Osteoblast (primary cell): ENCODE results near the gene ATP2B2. TPM values are rescaled to one million over a fixed set of nuclear protein-coding genes. Genes with fewer than 3 reads are reported as not detected.
A peak's percentile ranks its signal among the peaks of the same experiment; 100 is the strongest.

ENCODE experiments used
- DNase-seq: peaks from one replicate; pipeline ENCODE4 v3.0.0; 2011; ENCODE audit warnings: low spot score, mixed read lengths; ENCODE audit not compliant: insufficient read length; ENCODE audit errors: missing footprints
- H2AFZ ChIP-seq: 2 replicates; pipeline ENCODE4 v1.6.0; 2011; ENCODE audit warnings: mild to moderate bottlenecking, low read length
- H3K27ac ChIP-seq: 2 replicates; pipeline ENCODE4 v1.5.1; 2011; ENCODE audit warnings: mild to moderate bottlenecking, low read depth, low read length, moderate library complexity
- H3K27me3 ChIP-seq: 2 replicates; pipeline ENCODE4 v1.6.0; 2012; ENCODE audit warnings: mild to moderate bottlenecking, control low read depth, inconsistent platforms, low read length, moderate library complexity; ENCODE audit not compliant: insufficient read depth
- H3K36me3 ChIP-seq: 2 replicates; pipeline ENCODE4 v1.5.1; 2011; ENCODE audit warnings: mild to moderate bottlenecking, low read length, control low read depth, moderate library complexity; ENCODE audit not compliant: insufficient read depth
- H3K4me1 ChIP-seq: 2 replicates; pipeline ENCODE4 v1.5.1; 2011; ENCODE audit warnings: mild to moderate bottlenecking, low read length, control low read depth, moderate library complexity; ENCODE audit not compliant: insufficient read depth
- H3K4me2 ChIP-seq: 2 replicates; pipeline ENCODE4 v1.6.0; 2011; ENCODE audit warnings: mild to moderate bottlenecking, low read length; ENCODE audit not compliant: insufficient read depth
- H3K4me3 ChIP-seq: fragments of 200-600 bp; sonication (generic); 3 replicates; pipeline ENCODE4 v1.5.1; 2012; ENCODE audit warnings: mild to moderate bottlenecking, low read length, inconsistent platforms; ENCODE audit not compliant: insufficient read depth
- H3K79me2 ChIP-seq: 2 replicates; pipeline ENCODE4 v1.6.0; 2012; ENCODE audit warnings: mild to moderate bottlenecking, low read length, control low read depth, inconsistent platforms; ENCODE audit not compliant: insufficient read depth
- H3K9me3 ChIP-seq: 2 replicates; pipeline ENCODE4 v1.5.1; 2011; ENCODE audit warnings: low read depth, low read length, control low read depth
- H4K20me1 ChIP-seq: 2 replicates; pipeline ENCODE4 v1.6.0; 2012; ENCODE audit warnings: mild to moderate bottlenecking, low read length, control low read depth; ENCODE audit not compliant: insufficient read depth
- total RNA-seq: library from RNA; depleted of rRNA; stranded (reverse); fragments of >200 nt; gene quantifications from 2 replicates; pipeline ENCODE4 v1.2.3, GENCODE V29; 2012
- TF ChIP-seq, protein P1 (sequence below): IDR thresholded peaks from 2 replicates; pipeline ENCODE4 v1.5.1; 2011; ENCODE audit warnings: mild to moderate bottlenecking, low read depth, low read length, moderate library complexity; ENCODE audit errors: extremely low read depth

Gene ATP2B2
- total RNA-seq, 1 donor, result not detected

DNA sequence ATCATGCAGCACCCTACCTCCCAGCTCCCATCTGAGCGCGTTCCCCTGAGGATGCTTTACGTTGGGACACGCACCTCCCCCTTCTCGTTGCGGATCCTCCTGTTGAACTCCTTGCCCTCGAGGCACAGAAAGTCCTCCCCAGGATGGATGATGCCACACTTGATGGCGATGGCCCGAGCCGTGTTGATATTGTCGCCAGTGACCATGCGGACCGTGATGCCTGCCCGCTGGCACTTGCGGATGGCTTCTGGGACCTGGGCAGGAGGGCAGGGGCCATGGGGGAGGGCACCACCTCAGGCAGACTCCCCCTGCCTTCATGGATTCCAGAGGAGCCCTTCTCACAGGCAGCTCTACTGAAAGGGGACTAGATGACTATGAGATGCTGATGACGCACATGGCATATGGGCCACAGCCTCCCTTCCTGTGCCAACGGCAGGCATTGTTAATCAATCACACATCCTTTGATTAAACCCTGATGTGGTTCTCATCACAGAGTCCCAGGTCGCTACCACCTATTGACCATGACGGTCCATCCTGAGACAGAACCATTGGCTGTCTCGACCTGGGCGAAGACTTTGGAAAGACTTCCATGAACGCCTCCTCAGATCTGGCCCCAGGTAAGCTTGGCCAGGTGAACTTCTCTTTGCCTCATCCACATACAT lies 154.9 kb downstream of the ATP2B2 start:
- Histone ChIP-seq H2AFZ (no peak overlapping the region), H3K9me3 (no peaks in the 10 kb centered on the region), H3K27me3 (no peaks in the 10 kb centered on the region), H3K79me2 (no peaks in the 10 kb centered on the region), H3K4me2 (no peak overlapping the region), H4K20me1 (no peaks in the 10 kb centered on the region), H3K27ac (no peak overlapping the region), H3K36me3 (no peaks in the 10 kb centered on the region), H3K4me1 (peaks cover 28% of the 10 kb centered on the region), H3K4me3 (no peak overlapping the region)
- DNase-seq, result peak; percentile 83
- TF ChIP-seq, protein P1, sequence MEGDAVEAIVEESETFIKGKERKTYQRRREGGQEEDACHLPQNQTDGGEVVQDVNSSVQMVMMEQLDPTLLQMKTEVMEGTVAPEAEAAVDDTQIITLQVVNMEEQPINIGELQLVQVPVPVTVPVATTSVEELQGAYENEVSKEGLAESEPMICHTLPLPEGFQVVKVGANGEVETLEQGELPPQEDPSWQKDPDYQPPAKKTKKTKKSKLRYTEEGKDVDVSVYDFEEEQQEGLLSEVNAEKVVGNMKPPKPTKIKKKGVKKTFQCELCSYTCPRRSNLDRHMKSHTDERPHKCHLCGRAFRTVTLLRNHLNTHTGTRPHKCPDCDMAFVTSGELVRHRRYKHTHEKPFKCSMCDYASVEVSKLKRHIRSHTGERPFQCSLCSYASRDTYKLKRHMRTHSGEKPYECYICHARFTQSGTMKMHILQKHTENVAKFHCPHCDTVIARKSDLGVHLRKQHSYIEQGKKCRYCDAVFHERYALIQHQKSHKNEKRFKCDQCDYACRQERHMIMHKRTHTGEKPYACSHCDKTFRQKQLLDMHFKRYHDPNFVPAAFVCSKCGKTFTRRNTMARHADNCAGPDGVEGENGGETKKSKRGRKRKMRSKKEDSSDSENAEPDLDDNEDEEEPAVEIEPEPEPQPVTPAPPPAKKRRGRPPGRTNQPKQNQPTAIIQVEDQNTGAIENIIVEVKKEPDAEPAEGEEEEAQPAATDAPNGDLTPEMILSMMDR, result no peak

DNA sequence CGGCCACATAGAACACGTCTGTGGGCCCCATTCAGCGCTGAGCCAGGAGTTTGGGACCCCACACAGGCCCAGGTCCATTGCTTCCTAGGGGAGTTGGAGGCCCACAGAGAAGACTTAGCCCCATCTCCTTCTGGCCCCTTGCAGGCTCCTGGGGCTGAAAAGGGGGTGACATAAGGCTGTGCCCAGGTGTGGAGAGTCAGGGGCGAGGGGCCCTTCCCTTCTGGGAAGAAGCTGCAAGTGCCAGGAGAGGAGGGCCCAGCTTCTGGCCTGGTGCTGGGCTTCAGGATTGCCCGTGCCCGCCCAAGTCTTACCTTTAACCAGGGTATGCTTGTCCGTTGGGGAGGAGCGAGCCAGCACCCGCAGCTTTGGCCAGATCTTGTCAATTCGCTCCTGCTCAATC lies 155.6 kb downstream of the ATP2B2 start:
- Histone ChIP-seq H4K20me1 (no peaks in the 10 kb centered on the region), H3K4me2 (no peak overlapping the region), H3K9me3 (no peaks in the 10 kb centered on the region), H3K27me3 (no peaks in the 10 kb centered on the region), H3K36me3 (no peaks in the 10 kb centered on the region), H3K4me1 (peaks cover 28% of the 10 kb centered on the region), H3K4me3 (no peak overlapping the region), H2AFZ (no peak overlapping the region), H3K79me2 (no peaks in the 10 kb centered on the region), H3K27ac (no peak overlapping the region)
- TF ChIP-seq, protein P1, result no peak
- peak; percentile 38 for DNase-seq

DNA sequence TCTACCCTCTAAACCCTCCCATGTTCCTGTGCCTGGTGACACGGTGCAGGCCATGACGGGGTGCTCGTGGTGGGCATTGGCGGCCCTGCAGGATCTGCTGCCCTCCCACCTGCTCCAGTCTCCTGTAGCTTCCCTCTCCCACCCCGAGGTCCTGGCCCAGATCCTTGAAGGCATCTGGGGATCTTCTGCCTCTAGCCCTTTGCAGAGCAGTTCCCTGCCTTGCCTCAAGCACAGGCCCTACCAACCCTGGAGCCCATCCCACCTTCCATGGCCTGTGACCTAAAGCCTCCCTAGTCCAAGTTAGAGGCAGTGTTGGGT lies 157.0 kb downstream of the ATP2B2 start:
- H3K36me3 ChIP-seq, result no peaks in the 10 kb centered on the region
- TF ChIP-seq, protein P1, result no peak
- peak; percentile 84 for DNase-seq
- no peak overlapping the region for H3K4me2 ChIP-seq
- no peak overlapping the region for H2AFZ ChIP-seq
- H3K9me3 ChIP-seq, result no peaks in the 10 kb centered on the region
- no peaks in the 10 kb centered on the region for H4K20me1 ChIP-seq
- H3K4me3 ChIP-seq, result no peak overlapping the region
- H3K27ac ChIP-seq, result no peak overlapping the region
- H3K79me2 ChIP-seq, result no peaks in the 10 kb centered on the region
- H3K4me1 ChIP-seq, result peaks cover 16% of the 10 kb centered on the region
- no peaks in the 10 kb centered on the region for H3K27me3 ChIP-seq

DNA sequence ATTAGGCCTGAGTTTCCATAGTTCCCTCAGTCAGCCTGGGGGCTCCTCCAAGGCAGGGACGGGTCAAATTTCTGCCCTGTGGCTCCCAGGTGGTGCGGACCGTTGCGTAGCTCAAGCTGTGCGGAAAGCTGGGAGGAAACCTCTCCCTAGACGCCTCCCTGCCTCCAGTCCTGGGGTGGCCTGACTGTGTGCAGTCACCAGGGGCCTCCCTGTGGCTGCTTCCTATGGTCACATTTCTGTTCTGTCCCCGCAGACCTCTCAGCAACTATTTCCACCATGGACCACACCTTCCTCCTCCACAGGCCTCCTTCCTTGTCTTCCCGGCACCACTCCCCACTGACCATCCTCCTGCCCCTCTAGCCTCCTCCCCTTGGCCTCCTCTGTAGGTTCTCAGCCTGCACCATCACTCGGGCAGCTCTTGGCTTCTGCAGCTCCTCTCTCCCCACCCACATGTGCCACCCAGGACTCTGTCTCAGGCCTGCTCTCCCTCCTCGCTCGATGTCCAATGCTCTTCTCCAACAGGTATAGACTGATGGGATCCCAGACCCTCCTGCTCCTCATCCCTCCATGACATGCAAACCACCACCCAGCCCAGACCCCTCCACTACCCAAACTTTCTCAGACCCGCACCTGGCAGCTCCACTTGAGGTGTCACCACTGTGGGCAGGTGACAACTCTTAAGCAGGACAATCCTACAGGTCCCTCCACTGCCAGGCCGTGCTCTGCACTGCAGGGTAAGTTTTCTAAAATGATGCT lies 157.6 kb downstream of the ATP2B2 start:
- Histone ChIP-seq H3K27ac (no peak overlapping the region), H3K79me2 (no peaks in the 10 kb centered on the region), H3K27me3 (no peaks in the 10 kb centered on the region), H3K4me3 (no peak overlapping the region), H3K36me3 (no peaks in the 10 kb centered on the region), H3K9me3 (no peaks in the 10 kb centered on the region), H4K20me1 (no peaks in the 10 kb centered on the region), H3K4me2 (no peak overlapping the region), H2AFZ (no peak overlapping the region), H3K4me1 (peaks cover 11% of the 10 kb centered on the region)
- peak; percentile 83 for DNase-seq
- TF ChIP-seq, protein P1, result no peak
